Esophagus squamous epithelium (tissue), 5 donors: Measurements from ENCODE around the gene LTB. TPM values are rescaled to one million over a fixed set of nuclear protein-coding genes. Genes with fewer than 3 reads are reported as not detected.

Experiments used
- DNase-seq: peaks from one replicate; lab custom pipeline; 2025; lab: John Stamatoyannopoulos, UW
- H3K27ac ChIP-seq, 4 donors: fragments of 200-600 bp; sonication (generic); one replicate each; pipeline ENCODE4 v1.5.1; 2016 to 2019; ENCODE audit warnings: mild to moderate bottlenecking in 1 of 4
- H3K27me3 ChIP-seq, 4 donors: fragments of 200-600 bp; sonication (generic); 1 replicate in 3 of 4; 2 replicates in 1 of 4; pipeline versions ENCODE4 v1.5.1 to v1.6.0; 2017 to 2021; ENCODE audit warnings: antibody characterized with exemption in 1 of 4
- H3K36me3 ChIP-seq, 3 donors: fragments of 200-600 bp; sonication (generic); one replicate each; pipeline ENCODE4 v1.5.1; 2016 to 2019
- H3K4me1 ChIP-seq, 3 donors: fragments of 200-600 bp; sonication (generic); one replicate each; pipeline ENCODE4 v1.5.1; 2017 to 2019
- H3K4me3 ChIP-seq, 4 donors: fragments of 200-600 bp; sonication (generic); 1 replicate in 3 of 4; 2 replicates in 1 of 4; pipeline ENCODE4 v1.5.1; 2016 to 2019; ENCODE audit warnings: mild to moderate bottlenecking in 2 of 4, moderate library complexity in 1 of 4
- H3K9me3 ChIP-seq, 3 donors: fragments of 200-600 bp; sonication (generic); one replicate each; pipeline ENCODE4 v1.5.1; 2016 to 2019
- CTCF ChIP-seq, 6 experiments: fragments of 450-650 bp in 4 of 6; fragments of 200-600 bp in 2 of 6; sonication (generic) in 2 of 6; IDR thresholded peaks; one replicate each; pipeline ENCODE4 v1.5.1; 2016 to 2019; ENCODE audit warnings: antibody characterized with exemption in 6 of 6, mild to moderate bottlenecking in 4 of 6, moderate library complexity in 4 of 6
- POLR2A ChIP-seq, 4 donors: fragments of 450-650 bp; IDR thresholded peaks; one replicate each; pipeline ENCODE4 v1.6.1; 2017; ENCODE audit warnings: antibody characterized with exemption in 4 of 4, mild to moderate bottlenecking in 4 of 4, moderate library complexity in 3 of 4
- WGBS, 2 donors: methylation state at CpG; one replicate each; pipeline ENCODE4 v1.1.5; 2018; 5-methylcytosine and 5-hydroxymethylcytosine counted together
- intact Hi-C: fragments of 100-400 bp; cut with DNase I; formaldehyde crosslinking; loops from one replicate; pipeline ENCODE4 v1.15.0; 2022
- total RNA-seq, 4 donors: library from RNA; depleted of rRNA; stranded (reverse); fragments of >200 nt; gene quantifications; one replicate each; pipeline ENCODE4 v1.1.0, GENCODE V29; 2016
- donor health status: DM: yes; HTN: yes; CAD: no.

LTB gene
- total RNA-seq, 4 donors from 2014 or later: 0.53 to 2.3 (median 1.1) TPM

DNA sequence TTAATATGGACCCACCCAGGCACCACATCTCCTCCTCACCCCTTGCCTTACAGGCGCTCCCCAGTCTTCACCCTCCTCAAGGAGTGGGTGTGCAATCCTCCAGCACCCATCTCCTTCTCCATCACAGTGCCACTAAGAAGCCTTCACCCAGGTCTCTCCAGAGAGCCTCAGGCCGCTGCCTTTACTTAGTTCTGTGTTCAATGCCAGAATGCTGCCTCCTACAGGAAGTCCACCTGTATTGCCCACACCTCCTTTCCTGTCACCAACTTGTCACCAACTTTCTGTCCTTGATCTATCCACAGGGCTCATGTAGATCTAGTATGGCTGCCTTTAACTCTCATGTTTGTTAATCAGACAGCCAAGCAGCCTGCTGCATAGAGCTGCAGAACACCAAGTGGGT is 3.3 kb upstream of the LTB start:
- TF ChIP-seq POLR2A (IDR thresholded peaks at IDR 0.05): no peak
- TF ChIP-seq CTCF (IDR thresholded peaks at IDR 0.05): peak in 1 of 6 experiments; percentile 32
- Histone ChIP-seq H3K9me3 (no peaks in the 10 kb centered on the region), H3K27ac (peak overlapping the region in 2 of 4 donors; percentile 49), H3K4me3 (no peak overlapping the region), H3K27me3 (peaks cover 0 to 25% (median 0%) of the 10 kb centered on the region in 4 donors), H3K36me3 (no peaks in the 10 kb centered on the region), H3K4me1 (peaks cover 13 to 45% (median 21%) of the 10 kb centered on the region in 3 donors)
- 54 to 67% methylated on average over 2 of the region's 2 CpGs for WGBS, 2 donors
- DNase-seq: no peak
- intact Hi-C loops: no loop called here

GRCh38 chr6:31581434-31582229 is 592 bp downstream of the LTB start:
- Histone ChIP-seq H3K27ac (peak overlapping the region; percentile 71 to 88 (median 84)), H3K4me1 (peaks cover 16 to 41% (median 23%) of the 10 kb centered on the region in 3 donors), H3K9me3 (no peaks in the 10 kb centered on the region), H3K36me3 (no peaks in the 10 kb centered on the region), H3K27me3 (peaks cover 0 to 8% (median 0%) of the 10 kb centered on the region in 4 donors), H3K4me3 (peak overlapping the region; percentile 53 to 84 (median 77))
- WGBS, 2 donors: 20 to 33% methylated on average over 12 to 17 of the region's 21 CpGs
- intact Hi-C loops: no loop called here
- no peak for DNase-seq
- no peak for TF ChIP-seq CTCF (IDR thresholded peaks at IDR 0.05)
- TF ChIP-seq POLR2A (IDR thresholded peaks at IDR 0.05): no peak

GRCh38 chr6:31580807-31581433 is 1.3 kb downstream of the LTB start:
- Histone ChIP-seq H3K4me3 (peak overlapping the region; percentile 53 to 84 (median 77)), H3K27ac (peak overlapping the region; percentile 71 to 88 (median 84)), H3K4me1 (peaks cover 16 to 34% (median 22%) of the 10 kb centered on the region in 3 donors), H3K9me3 (no peaks in the 10 kb centered on the region), H3K27me3 (peaks cover 0 to 4% (median 0%) of the 10 kb centered on the region in 4 donors), H3K36me3 (no peaks in the 10 kb centered on the region)
- no peak for DNase-seq
- TF ChIP-seq CTCF (IDR thresholded peaks at IDR 0.05) (peak; percentile 92 to 98 (median 94)), POLR2A (IDR thresholded peaks at IDR 0.05) (peak in 1 of 4 donors; percentile 65)
- 0 to 1% methylated on average over 1 to 22 of the region's 62 CpGs for WGBS, 2 donors
- intact Hi-C loops: no loop called here

DNA sequence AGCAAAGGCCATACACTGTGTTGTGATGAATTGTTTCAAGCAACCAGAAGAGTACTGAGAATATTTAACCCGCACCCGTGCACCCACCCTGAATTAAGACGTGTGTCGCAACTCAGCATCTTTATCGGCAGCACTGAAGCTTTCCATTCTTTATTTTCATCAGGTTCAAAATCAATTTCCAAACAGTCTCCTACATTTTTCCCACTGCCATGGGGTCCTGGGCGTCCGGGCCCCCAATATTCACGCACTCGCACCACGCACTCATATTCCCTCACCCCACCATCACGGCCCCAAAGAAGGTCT is 1.8 kb downstream of the LTB start:
- Histone ChIP-seq H3K4me3 (peak overlapping the region; percentile 53 to 84 (median 77)), H3K36me3 (no peaks in the 10 kb centered on the region), H3K27ac (peak overlapping the region; percentile 71 to 88 (median 84)), H3K4me1 (peaks cover 16 to 31% (median 18%) of the 10 kb centered on the region in 3 donors), H3K27me3 (peaks cover 0 to 8% (median 0%) of the 10 kb centered on the region in 4 donors), H3K9me3 (no peaks in the 10 kb centered on the region)
- TF ChIP-seq POLR2A (IDR thresholded peaks at IDR 0.05) (no peak), CTCF (IDR thresholded peaks at IDR 0.05) (no peak)
- intact Hi-C loops: no loop called here
- no peak for DNase-seq
- WGBS, 2 donors: 33 to 46% methylated on average over 11 of the region's 11 CpGs
